Upper lobe of left lung (tissue), 4 donors: ENCODE results near the gene FTO.

Experiments used
- POLR2A ChIP-seq, 4 donors: fragments of 450-650 bp; IDR thresholded peaks; one replicate each; pipeline ENCODE4 v1.5.1; 2016 to 2017; ENCODE audit warnings: antibody characterized with exemption in 4 of 4, mild to moderate bottlenecking in 2 of 4
- TF ChIP-seq, protein P1 (sequence below), 6 experiments: fragments of 450-650 bp in 4 of 6; fragments of 200-600 bp in 2 of 6; sonication (generic) in 2 of 6; IDR thresholded peaks; one replicate each; pipeline ENCODE4 v1.5.1; 2016 to 2019; ENCODE audit warnings: antibody characterized with exemption in 6 of 6

DNA sequence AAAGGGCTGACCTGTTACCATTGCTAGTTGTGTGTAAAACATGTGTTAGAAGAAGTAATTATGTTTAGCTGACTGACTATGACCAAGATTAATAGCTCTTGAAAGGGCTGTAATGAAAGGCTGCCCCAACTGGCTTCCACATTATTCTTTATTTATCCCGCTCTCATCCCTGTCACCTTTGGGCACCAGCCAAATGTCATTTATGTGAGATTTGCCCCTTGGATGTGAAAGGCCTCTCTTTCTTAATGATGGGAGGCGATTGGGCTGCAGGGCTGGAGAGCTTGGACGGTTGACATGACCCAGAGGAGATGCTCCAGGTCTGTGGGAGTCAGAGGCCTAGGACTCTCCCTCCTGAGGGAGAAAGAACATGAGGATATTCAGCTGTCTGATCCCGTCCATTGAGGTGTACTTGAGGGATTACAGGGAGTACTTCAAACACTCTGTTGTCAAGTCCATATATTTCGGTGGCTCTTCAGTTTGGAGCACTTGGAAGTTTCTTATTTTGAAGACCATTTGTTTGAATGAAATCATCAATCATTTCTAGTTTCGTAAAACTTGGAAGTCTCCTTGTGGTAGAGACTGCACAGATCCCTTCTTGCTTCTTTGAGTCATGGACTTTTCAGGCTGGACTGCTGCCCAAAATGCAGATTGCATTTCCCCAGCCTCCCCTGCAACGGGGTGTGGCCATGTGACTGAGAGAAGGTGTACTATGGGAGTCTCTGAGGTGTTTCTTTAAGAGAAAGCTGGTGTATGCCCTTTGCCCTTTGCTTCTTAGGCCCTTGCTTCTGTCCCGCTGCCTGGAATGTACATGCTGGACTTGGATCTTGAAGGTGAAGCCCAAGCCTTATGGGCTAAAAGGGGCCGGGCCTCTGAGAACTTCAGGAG, 51.3 kb downstream of the FTO start:
- TF ChIP-seq, protein P1, sequence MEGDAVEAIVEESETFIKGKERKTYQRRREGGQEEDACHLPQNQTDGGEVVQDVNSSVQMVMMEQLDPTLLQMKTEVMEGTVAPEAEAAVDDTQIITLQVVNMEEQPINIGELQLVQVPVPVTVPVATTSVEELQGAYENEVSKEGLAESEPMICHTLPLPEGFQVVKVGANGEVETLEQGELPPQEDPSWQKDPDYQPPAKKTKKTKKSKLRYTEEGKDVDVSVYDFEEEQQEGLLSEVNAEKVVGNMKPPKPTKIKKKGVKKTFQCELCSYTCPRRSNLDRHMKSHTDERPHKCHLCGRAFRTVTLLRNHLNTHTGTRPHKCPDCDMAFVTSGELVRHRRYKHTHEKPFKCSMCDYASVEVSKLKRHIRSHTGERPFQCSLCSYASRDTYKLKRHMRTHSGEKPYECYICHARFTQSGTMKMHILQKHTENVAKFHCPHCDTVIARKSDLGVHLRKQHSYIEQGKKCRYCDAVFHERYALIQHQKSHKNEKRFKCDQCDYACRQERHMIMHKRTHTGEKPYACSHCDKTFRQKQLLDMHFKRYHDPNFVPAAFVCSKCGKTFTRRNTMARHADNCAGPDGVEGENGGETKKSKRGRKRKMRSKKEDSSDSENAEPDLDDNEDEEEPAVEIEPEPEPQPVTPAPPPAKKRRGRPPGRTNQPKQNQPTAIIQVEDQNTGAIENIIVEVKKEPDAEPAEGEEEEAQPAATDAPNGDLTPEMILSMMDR (IDR thresholded peaks at IDR 0.05): no peak
- no peak for TF ChIP-seq POLR2A (IDR thresholded peaks at IDR 0.05)
